NCI-H1417 treated with DMSO at 0.1 percent for 48 hours (cell line): ENCODE data around the gene LYRM2.

Experiments
- DNase-seq: peaks from one replicate; lab custom pipeline; 2025; lab: John Stamatoyannopoulos, UW

Gene LYRM2

GRCh38 chr6:89638320-89639195, at the start of gene LYRM2:
TSS of gene LYRM2 (minus strand) at chr6:89638747. CDS start at chr6:89638716, 31 bp downstream.
- DNase-seq, result peak; percentile 78

GRCh38 chr6:89688328-89688727, 49.8 kb upstream of the LYRM2 start:
- DNase-seq, result no peak

GRCh38 chr6:89685311-89685710, 46.8 kb upstream of the LYRM2 start:
- DNase-seq, result no peak

- no peak for DNase-seq
Observed at GRCh38 chr6:89682991-89683390, 44.4 kb upstream of the LYRM2 start.

GRCh38 chr6:89681983-89682564, 43.5 kb upstream of the LYRM2 start:
- no peak for DNase-seq

- DNase-seq, result no peak
Observed at GRCh38 chr6:89680551-89680950, 42.0 kb upstream of the LYRM2 start.

- DNase-seq, result no peak
Observed at GRCh38 chr6:89680150-89680549, 41.6 kb upstream of the LYRM2 start.

- no peak for DNase-seq
Observed at GRCh38 chr6:89679215-89680120, 40.9 kb upstream of the LYRM2 start.

GRCh38 chr6:89678531-89678930, 40.0 kb upstream of the LYRM2 start:
- DNase-seq, result no peak

GRCh38 chr6:89675949-89676748, 37.6 kb upstream of the LYRM2 start:
- no peak for DNase-seq

- DNase-seq, result no peak
Observed at GRCh38 chr6:89670935-89671565, 32.5 kb upstream of the LYRM2 start.

GRCh38 chr6:89669002-89669401, 30.5 kb upstream of the LYRM2 start:
- DNase-seq, result no peak

- DNase-seq, result no peak
Observed at GRCh38 chr6:89667872-89668556, 29.5 kb upstream of the LYRM2 start.

- no peak for DNase-seq
Observed at GRCh38 chr6:89662659-89663223, 24.2 kb upstream of the LYRM2 start.

GRCh38 chr6:89661559-89661958, 23.0 kb upstream of the LYRM2 start:
- no peak for DNase-seq

- DNase-seq, result no peak
Observed at GRCh38 chr6:89660981-89661380, 22.4 kb upstream of the LYRM2 start.

- DNase-seq, result no peak
Observed at GRCh38 chr6:89657445-89658158, 19.1 kb upstream of the LYRM2 start.

- DNase-seq, result no peak
Observed at GRCh38 chr6:89655122-89655521, 16.6 kb upstream of the LYRM2 start.

GRCh38 chr6:89650579-89650978, 12.0 kb upstream of the LYRM2 start:
- no peak for DNase-seq

GRCh38 chr6:89649682-89650081, 11.1 kb upstream of the LYRM2 start:
- no peak for DNase-seq
